ENCODE measurements around the gene ACTRT1.

Gene ACTRT1

DNA sequence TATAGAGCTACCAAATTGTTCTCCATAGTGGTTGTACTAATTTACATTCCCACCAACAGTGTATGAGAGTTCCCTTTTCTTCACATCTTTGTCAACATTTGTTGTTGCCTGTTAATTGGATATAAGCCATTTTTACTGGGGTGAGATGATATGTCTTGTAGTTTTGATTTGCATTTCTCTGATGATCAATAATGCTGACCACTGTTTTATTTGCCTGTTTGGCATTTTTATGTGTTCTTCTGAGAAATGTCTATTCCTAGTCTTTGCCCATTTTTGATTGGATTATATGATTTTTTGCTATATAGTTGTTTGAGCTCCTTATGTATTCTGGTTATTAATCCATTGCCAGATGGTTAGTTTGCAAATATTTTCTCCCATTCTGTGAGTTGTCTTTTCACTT, 44.3 kb downstream of the ACTRT1 start:
- H3K4me3 ChIP-seq = no peak overlapping the region
- TF ChIP-seq EZH2 (IDR thresholded peaks at IDR 0.05) (no peak), FOXP2 (optimal IDR thresholded peaks at IDR 0.05; ENCODE audit: control extremely low read depth, extremely low read length, insufficient read depth) (no peak), POLR2AphosphoS5 (IDR thresholded peaks at IDR 0.05; ENCODE audit: borderline replicate concordance, low read depth, low read length) (no peak)
- no peak overlapping the region for H3K9ac ChIP-seq (ENCODE audit: insufficient read length)
- no peak for DNase-seq (ENCODE audit: low read depth, low spot score)
- H3K27ac ChIP-seq = no peak overlapping the region
- H3K9me3 ChIP-seq (ENCODE audit: low read depth, low read length) = no peaks in the 10 kb centered on the region
- no peaks in the 10 kb centered on the region for H3K36me3 ChIP-seq (ENCODE audit: insufficient read depth, low read length)
